Stimulated activated CD8-positive, alpha-beta memory T cell treated with anti-CD3 and anti-CD28 coated beads, Interleukin-7, amount 100 ng/mL, for 48 hours (primary cell): ENCODE results near the gene C16orf86.
"Not testable (repeated sequence)": the region's sequence is repeated elsewhere in the genome, so short reads cannot be mapped to it uniquely, and the experiment has no call there.

Experiments used
- DNase-seq, 2 donors: peaks; one replicate each; pipeline ENCODE4 v3.0.0-alpha.2; 2020; ENCODE audit warnings: low read depth in 1 of 2; ENCODE audit errors: extremely low read depth in 1 of 2

The C16orf86 gene

GRCh38 chr16:67685388-67686112 lies 18.9 kb downstream of the C16orf86 start:
- DNase-seq = no peak

- not testable (repeated sequence) for DNase-seq
Measured at GRCh38 chr16:67693517-67694285, 27.1 kb downstream of the C16orf86 start.

- no peak for DNase-seq
Measured at GRCh38 chr16:67694611-67695010, 28.0 kb downstream of the C16orf86 start.

- no peak for DNase-seq
Measured at GRCh38 chr16:67697422-67698185, 31.0 kb downstream of the C16orf86 start.

- DNase-seq = no peak
Measured at GRCh38 chr16:67699265-67699664, 32.7 kb downstream of the C16orf86 start.

- DNase-seq = no peak
Measured at GRCh38 chr16:67701420-67701819, 34.8 kb downstream of the C16orf86 start.

GRCh38 chr16:67702130-67702529 lies 35.5 kb downstream of the C16orf86 start:
- DNase-seq = no peak

- DNase-seq = no peak
Measured at GRCh38 chr16:67703626-67704025, 37.0 kb downstream of the C16orf86 start.

GRCh38 chr16:67704110-67704509 lies 37.5 kb downstream of the C16orf86 start:
- no peak for DNase-seq

GRCh38 chr16:67707210-67707609 lies 40.6 kb downstream of the C16orf86 start:
- DNase-seq = no peak

GRCh38 chr16:67707790-67708189 lies 41.2 kb downstream of the C16orf86 start:
- no peak for DNase-seq

- DNase-seq = no peak
Measured at GRCh38 chr16:67708368-67708771, 41.8 kb downstream of the C16orf86 start.

- no peak for DNase-seq
Measured at GRCh38 chr16:67709050-67709449, 42.4 kb downstream of the C16orf86 start.

- DNase-seq = no peak
Measured at GRCh38 chr16:67710607-67711006, 44.0 kb downstream of the C16orf86 start.

- no peak for DNase-seq
Measured at GRCh38 chr16:67713647-67714273, 47.1 kb downstream of the C16orf86 start.

GRCh38 chr16:67714522-67714921 lies 47.9 kb downstream of the C16orf86 start:
- DNase-seq = no peak

- DNase-seq = no peak
Measured at GRCh38 chr16:67716097-67716496, 49.5 kb downstream of the C16orf86 start.
